ENCODE measurements around the gene SLC6A3.
"Not testable (repeated sequence)": the region's sequence is repeated elsewhere in the genome, so short reads cannot be mapped to it uniquely, and the experiment has no call there.

Gene SLC6A3

DNA sequence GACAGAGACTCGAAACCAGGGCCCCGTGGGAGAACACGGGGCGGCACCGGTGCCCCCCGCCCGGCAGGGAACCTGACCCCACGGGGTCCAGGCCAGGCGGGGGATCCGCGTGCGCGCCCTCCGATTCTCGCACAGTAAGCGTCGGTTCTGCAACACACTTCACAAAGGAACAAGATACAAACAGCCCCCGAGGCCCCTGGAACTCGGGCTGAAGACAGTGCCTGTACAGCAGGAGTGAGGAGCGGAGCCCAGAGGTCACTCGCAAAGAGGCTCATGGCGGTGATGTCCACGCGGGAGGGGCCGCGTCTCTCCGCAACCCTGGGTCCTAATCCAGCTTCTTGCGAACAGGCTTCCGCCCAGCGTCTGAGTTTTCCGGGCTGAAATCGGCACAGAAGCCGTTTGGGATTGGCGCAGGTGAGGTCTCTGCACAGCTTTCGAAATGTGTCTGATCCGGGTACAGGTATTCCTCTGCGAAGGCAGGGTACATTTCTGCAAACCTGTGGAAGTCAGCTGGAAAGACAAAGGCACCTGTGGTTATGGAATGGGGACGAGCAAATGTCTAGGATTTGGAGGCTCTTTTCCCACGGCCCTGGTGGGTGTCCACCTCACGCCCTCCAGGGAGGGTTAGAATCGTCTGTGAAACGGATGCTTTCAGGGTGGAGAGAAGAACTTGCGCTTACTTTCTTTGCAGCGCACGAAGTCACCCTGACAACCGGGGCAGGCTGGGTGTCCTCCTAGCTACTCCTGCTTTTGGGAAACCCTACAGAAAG lies 18.3 kb upstream of the SLC6A3 start:
- no peak for DNase-seq

DNA sequence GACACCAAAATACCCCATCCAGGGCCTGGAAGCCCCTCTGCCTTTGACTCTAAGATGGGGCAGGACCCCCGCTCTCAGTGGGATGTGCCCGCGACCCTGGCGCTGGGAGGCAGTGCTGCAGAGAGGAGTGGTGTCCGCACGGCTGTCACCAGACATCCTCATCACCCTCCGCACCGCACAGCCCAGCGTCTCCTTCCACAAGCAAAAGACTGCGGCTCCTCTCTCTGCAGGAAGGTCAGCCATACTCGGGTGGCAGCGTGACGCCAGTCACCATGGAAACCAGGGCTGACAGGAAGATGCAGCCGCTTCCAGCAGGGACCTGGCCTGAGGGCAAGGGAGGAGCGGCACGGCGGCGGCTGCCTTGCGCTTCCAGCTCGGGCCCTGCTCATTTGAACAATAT lies 17.1 kb upstream of the SLC6A3 start:
- no peak for DNase-seq

DNA sequence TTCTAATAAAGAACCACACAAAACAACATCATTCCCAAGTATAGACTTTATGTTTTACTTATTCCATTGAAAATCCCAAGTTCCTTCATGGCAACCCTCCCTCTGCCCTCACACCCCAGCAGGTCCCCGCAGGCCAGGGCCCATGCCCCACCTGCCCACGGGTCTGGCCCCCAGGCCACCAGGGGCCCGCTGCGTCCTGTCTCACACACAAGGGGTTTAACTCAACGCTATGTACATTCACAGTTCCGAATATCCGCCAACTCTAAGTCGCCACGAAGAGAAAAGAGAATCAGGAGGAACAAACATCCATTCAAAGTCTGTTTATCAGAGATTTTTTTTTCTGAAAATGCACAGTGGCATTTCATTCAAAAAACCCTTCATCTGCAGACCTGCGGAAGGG lies 16.2 kb upstream of the SLC6A3 start:
- DNase-seq, result no peak

DNA sequence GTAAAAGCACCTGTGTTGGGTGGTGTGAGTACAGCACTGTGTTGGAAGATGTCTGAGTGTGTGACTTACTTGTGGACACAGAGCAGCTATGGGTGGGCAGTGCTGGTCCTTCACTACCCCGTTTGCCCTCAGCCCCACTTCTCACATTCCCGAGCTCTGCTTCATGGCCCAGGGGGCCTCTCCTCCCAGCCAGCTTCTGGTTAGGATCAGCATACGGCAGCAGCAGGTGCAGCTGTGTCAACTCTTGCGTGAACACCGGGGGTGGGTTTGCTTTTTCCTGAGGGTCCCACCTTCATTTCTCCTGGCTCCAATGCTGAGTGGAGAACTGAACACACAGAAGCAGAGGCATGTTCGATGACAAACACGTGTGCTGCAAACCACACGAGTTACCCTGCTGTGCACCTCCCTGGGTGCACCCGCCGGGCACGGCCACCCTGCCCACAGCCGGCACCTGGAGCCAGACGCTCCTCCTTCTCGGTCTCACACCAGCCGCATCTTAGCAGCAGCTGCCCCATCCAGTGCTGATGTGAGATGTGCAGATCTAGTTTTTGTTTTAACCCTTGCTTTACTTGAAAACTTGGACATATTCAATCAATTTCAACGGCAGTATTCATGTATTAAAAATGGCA lies 14.9 kb upstream of the SLC6A3 start:
- DNase-seq, result no peak

DNA sequence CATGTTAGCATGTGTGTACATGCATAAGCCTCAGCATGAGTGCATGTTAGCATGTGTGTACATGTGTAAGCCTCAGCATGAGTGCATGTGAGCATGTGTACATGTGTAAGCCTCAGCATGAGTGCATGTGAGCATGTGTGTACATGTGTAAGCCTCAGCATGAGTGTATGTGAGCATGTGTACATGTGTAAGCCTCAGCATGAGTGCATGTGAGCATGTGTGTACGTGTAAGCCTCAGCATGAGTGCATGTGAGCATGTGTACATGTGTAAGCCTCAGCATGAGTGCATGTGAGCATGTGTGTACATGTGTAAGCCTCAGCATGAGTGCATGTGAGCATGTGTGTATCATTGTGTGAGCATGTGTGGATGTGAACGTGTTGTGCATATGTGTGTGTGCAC lies 14.2 kb upstream of the SLC6A3 start:
- DNase-seq, result not testable (repeated sequence)

DNA sequence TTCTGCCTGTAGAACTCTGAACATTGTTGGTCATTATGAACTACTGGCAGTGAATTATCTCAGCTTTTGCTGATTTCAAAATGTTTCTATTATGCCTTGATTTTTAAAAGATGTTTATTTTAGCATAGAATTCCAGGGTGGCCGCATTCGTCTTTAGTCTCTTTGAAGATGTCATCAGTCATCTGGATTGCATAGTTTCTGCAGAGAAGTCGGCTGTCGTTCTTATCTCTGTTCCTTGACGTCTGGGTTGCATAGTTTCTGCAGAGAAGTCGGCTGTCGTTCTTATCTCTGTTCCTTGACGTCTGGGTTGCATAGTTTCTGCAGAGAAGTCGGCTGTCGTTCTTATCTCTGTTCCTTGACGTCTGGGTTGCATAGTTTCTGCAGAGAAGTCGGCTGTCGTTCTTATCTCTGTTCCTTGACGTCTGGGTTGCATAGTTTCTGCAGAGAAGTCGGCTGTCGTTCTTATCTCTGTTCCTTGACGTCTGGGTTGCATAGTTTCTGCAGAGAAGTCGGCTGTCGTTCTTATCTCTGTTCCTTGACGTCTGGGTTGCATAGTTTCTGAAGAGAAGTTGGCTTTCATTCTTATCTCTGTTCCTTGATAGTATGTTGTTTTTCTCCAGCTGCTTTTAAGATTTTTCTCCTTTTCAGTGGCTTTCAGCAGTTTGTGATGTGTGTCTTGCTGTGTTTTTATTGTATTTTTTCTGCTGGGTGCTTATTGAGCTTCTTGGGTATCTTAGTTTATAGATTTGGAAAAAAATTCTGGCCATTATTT lies 11.1 kb upstream of the SLC6A3 start:
- DNase-seq, result not testable (repeated sequence)

DNA sequence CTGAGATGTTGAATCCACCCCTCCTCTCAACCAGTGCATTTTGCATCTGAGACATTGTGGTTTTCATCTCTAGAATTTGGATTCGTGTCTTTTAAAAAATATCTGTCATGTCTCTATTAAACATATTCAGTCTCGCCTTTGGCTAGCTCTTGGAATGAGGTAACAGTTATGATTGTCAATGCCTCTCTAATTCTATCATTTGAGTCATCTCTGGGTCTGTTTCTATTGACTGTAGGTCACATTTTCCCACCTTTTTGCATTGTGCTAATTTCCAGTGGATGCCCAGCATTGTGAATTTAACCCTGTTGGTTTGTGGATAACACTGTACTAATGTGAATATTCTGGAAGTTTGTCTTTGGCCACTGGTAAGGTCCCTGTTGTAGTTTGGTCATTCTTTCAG lies 8.4 kb upstream of the SLC6A3 start:
- DNase-seq, result no peak

DNA sequence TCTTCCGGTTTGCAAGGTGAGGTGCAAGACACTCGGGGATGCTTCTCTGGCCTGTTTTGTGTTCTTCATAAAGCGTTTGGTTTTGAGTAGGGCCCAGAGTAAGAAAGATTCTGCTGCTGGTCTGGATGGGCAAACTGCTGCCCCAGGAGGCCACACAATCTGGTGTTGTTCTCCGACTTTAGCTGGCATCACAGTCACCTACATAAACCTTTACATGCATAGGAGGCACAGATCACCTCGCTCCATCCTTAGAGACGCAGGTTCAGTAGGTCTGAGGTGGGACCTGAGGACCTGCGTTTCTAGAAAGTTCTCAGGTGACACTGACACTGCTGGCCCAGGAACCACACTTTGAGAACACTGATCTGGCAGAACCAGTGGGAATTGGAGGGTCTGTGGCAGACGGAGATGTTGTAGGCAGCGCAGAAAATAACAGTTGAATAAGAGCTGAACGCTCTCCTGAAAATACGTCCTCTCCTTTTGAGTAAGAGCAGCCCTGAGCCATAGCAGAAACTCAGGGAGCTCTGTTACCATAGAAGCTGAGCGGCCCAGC lies 3.9 kb upstream of the SLC6A3 start:
- no peak for DNase-seq

DNA sequence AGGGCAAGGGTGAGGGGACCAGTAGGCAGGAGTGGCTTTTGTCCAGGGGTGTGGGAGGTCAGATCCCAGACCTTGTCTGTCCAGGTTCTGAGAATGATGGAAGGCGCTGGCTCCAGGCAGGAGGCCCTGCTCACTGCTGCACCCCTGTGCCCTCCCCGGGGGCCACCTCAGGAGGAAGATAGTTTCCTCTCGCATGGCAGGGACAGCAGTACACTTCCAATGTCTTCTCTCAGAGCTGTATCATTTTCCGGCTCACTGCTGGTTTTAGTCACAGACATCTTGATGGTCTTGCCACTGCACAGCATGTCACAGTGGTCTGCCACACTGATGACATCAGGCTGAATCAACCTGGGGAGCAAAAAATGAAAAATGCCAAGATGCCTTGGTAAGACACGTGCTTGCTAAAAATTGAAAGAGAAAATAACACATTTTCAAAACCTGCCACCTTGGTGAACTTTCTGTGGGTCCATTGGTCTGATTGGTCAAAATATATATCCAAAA lies 3.3 kb upstream of the SLC6A3 start:
- no peak for DNase-seq

DNA sequence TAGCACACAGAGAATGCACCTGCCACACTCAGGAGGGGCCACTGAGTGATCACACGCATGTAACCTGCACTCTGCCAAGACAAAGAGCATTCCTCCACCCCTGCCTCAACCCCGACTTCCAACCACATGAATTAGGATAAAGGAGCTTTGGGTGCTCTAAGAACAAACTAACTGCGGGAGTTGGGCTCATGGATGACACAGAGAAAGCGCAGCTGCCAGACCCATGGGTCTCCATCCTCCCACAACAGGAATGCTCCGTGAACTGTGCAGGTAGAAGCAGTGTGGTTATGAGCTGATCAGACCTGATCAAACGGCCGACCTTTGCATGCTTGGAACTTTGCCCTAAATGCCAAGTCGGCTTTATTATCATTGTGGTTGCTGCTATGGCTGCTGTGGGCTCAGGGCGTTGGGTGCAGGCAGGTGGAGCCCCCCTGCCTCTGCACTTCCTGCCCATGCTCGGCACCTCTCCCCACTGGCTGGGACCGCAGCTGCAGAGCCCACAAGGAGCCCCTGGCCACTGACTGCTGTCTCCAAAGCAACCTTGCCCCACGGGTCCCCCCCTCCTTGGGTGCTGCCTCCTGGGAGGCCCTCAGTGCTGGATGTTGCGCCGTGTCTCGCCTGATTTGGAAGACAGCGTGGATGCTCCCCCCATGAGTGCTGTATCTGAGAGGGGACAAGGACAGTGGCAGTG lies 2.6 kb upstream of the SLC6A3 start:
- DNase-seq, result no peak

DNA sequence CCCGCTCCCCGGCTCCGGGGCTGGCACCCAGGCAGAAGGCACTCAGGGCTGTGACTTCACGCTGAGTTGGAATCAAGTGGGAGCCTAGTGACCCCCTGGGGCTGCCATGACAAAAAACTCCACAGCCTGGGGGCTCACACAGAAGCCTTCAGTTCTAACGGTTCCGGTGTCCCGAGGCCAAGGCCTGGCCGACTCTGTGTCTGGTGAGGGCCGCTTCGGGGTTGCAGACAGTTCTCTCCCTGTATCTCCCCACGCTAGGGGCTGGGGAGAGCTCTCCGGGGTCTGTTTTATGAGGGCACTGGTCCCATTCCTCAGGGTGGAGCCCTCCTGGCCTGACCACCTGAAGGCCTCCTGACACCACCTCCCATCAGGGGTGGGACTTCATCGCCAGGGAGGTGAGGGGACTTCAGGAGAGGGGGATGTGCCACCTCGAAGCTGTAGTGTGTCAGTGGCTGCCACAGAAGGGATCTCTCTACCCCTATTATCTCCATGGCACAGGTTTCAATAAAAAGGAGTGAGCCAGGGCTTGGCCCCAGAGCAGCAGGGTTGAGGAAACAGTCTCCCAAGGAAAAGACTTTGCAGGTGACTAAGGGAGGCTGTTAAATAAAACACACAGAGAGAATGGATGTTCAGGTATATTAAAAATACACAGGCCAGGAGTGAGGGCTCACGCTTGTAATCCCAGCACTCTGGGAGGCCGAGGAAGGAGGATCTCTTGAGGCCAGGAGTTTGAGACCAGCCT lies 1.5 kb upstream of the SLC6A3 start:
- DNase-seq, result no peak

DNA sequence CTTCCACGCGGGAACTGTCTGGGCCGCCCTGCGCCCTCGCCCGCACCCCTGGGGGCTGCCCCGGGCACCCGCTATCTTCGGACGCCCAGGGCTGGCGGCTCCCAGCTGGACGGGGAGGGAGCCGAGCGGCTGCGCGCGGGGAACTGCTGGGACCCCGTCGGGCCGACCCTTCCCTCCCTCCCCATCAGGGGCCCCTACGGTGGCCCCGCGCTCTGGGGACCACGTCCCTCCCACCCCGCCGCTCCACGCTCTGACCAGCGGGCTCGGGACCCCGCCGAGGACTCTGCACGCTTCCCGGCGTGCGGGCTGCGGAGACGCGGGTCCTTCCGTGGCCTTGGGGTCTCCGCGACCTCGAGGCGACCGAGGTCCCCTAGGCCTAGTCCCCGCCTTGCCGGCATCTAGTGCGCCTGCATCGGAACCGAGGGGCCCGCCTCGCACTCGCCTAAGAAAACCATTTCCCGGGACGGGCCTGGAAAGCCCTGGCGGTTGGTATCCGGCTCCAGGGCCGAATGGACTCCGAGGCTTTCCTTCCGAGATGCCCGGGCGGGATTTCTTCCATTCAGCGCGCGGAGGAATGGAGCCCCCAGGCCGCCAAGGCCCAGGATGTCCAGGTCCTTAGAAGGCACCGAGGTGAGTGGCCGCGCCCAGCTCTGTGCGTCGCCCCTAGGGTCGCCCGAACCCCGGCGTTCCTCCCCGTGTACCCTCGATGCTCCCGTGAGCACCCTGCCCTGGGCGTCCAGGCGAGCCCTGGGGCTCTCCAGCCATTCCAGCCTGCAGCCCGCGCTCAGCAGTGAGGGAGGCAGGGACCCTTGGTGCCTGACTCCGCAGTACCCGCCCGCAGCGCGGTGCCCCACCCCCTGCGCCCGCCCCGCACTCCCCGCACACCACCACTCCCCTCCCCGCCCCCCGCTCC lies 705 bp upstream of the SLC6A3 start:
- DNase-seq, result no peak

DNA sequence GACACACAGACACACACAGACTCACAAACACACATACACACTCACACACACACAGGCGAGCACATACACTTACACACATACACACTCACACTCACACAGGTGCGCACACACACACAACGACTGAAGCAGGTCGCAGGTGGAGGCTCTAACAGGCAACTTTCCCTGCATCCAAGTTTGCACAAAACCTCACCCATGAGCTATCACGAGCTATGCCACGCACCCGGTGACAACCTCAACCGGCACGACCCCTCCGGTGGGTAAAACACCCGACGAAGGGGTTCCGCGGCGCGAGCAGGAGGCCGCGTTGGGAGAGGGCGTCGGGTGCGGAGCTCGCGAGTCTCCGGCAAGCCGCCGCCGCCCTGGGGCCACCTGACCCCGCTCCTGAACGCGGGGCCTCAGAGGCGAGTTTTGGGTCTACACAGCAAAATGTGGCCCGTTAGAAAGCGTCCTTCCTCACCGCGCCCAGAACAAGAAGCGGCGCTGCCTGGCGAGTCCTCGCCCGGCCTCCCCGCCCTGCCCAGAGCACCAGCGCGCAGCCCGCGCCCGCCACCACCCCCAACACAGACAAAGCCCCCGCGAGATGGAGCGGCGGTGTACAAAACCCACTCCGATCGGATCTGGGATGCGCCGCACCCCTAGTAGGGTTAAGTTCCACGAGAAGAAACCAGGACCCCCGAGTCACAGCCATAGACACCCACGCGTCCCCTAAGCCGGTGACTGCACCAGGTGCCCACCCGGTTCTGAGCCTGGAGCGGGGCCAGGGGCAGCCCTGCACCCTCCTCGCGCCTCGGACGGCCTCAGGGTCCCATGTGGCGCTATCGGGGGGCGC lies 665 bp downstream of the SLC6A3 start:
- DNase-seq, result no peak

DNA sequence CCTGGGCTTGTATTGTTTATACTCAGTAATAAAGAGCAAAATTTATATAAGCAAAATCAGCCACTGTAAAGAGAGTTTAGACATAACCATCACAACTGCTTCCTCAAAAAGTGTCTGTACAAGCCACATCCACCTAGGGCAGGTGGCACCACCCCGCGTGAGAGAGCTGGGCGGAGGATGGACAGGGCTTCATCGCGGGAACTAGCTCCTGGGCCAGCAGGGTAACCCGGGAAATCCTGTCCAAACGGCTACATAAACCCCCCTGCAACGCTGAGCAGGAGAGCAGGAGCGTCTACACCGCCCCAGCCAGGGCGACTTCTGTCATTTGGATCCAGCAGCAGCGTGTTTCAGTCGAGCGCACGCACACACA lies 1.3 kb downstream of the SLC6A3 start:
- no peak for DNase-seq

DNA sequence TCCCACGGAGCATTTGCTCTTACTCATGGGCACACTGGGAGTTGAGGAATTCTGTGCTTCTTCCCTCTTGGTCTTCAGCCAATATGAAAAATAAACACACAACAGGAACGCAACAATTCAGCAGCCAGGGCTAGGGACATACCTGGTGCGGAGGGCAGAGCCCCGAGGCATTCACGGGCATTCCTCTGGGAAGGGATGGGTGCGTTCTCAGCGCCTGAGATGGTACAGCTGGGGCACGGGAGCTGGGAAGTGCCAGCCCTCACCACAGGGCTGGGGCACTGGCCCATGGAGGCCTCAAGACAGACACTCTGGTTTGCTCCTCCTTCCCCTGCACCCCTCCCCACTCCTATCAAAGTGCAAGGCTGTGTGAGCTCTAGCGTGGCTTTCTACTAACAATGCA lies 2.1 kb downstream of the SLC6A3 start:
- DNase-seq, result no peak

DNA sequence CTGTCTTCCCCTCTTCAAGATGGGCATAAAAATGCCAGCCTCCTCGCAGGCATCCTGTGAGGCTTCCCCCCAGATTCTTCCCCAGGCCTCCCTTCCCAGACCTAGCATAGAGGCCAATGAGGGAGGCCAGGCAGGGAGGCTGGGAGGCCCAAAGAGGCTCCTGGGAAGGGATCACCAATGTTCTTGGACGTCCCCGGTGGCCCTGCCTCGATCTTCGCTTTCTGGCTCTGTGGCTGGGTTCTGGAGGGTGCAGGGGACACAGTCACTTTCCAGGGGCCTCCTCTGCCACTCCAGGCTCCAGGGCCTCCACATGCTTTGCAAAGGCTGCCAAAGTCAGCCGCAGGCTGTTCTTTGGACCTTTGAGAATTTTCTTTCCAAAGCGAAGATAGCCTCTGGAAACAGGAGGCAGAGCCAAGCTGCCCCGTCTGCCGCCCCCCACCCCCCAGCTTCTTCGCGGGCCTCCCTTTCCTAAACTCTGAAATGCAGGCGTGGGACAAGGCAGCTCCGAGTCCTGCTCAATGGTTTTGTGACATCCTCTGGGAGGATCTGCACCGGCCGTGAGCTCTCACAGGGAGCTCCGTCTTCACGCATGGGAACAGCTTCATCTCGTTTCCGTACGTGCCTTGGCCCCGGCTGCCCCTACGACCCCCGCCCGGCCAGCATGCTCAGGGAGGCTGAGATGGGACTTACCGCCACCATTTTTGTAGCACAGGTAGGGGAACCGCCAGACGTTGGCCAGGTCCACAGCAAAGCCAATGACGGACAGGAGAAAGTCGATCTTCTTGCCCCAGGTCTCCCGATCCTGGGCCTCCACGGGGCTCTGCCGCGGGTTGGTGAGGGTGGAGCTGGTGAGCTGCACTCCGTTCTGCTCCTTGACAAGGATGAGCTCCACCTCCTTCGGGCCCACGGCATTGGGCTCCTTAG lies 2.8 kb downstream of the SLC6A3 start:
- DNase-seq, result no peak

DNA sequence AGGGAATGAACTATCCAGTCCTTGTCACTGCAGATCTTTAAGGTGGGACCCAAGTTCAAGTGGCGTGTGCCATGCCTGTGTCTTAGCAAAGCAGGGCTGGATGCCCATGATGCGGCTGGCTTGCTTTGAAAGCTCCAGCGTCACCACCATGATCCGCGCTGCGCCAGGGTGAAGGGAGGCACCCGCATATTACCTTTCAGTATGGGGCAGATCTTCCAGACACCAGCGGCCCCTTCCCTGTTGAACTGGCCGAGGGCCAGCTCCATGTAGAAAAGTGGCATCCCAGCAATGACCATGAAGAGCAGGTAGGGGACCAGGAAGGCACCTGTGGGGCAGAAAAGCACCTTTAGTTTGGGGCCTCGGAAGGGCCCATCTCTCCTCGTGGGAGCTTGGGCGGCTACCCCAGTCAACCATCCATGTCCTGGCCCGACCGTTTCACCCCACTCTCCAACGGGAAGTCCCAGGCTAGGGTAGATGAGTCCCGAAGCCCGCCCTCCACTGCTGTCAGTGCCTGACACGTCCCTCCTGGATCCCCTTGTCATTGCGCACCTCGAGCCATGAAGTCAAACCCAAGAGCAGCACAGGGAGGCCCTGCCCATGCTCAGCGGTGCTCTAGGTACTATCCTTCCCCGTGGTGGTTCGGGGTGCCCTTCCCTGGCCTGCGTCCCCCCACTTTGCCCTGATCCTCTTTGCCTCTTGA lies 3.9 kb downstream of the SLC6A3 start:
- no peak for DNase-seq

DNA sequence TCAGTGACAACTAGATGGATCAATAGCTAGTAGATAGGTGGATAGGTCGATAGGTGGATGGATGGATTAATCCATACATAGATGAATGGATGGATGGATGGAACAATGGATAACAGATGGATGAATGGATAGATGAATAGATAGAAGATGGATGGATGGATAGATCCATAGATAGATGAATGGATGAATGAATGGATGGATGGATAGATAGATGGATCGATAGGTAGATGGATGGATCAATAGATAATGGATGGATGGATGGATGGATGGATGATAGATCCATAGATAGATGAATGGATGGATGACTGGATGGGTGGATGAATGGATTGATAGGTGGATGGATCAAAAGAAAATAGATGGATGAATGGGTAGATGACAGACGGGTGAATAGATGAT lies 5.1 kb downstream of the SLC6A3 start:
- no peak for DNase-seq
